ENCODE measurements around the gene TFAP2D.

- TF ChIP-seq POLR2A (IDR thresholded peaks at IDR 0.05) = no peak
- TF ChIP-seq CTCF (IDR thresholded peaks at IDR 0.05) = peak; percentile 44 to 58 (median 49)
- no peak for TF ChIP-seq POLR2AphosphoS5 (IDR thresholded peaks at IDR 0.05)
These were observed 102.2 kb downstream of the TFAP2D start for GRCh38 chr6:50815436-50816114.

Data from breast epithelium (tissue), 3 donors.